ENCODE data around the gene ABCB6. TPM values are rescaled to one million over a fixed set of nuclear protein-coding genes. Genes with fewer than 3 reads are reported as not detected.

Gene ABCB6
- total RNA-seq, 1 donor, result 27.3 TPM

DNA sequence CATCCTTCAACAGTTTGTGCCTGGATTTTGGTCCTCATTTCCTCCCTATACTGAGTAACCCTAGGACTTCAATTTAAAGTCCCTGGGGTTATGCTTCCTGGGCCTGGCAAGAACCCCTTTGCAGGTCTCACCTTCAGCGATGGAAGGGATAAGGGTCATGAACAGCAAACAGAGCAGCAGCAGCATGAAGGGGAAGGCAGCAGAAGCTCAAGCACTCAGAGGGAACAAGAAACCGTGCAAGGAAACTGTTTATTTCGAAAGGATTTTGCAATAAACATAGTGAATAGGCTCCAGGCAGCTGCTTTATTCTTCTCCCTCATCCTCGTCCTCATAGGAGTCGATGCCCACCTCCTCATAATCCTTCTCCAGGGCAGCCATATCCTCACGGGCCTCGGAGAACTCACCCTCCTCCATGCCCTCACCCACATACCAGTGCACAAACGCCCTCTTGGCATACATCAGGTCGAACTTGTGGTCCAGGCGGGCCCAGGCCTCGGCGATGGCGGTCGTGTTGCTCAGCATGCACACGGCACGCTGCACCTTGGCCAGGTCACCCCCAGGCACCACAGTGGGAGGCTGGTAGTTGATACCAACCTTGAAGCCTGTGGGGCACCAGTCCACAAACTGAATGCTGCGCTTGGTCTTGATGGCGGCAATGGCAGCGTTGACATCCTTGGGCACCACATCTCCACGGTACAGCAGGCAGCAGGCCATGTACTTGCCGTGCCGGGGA, 31.5 kb upstream of the ABCB6 start:
- no peak for DNase-seq (ENCODE audit: low read depth)

GRCh38 chr2:219249203-219249980, 30.6 kb upstream of the ABCB6 start:
- peak; percentile 91 for DNase-seq (ENCODE audit: low read depth)
- peak overlapping the region; percentile 7 for H3K4me3 ChIP-seq (ENCODE audit: low read depth, low read length)
- TF ChIP-seq CTCF (IDR thresholded peaks at IDR 0.05; ENCODE audit: insufficient read depth, low read length), result no peak

More for the DNA sequence above, 31.5 kb upstream of the ABCB6 start:
- H3K4me3 ChIP-seq (ENCODE audit: low read depth, low read length), result no peak overlapping the region
- no peak for TF ChIP-seq CTCF (IDR thresholded peaks at IDR 0.05; ENCODE audit: insufficient read depth, low read length)

- H3K4me3 ChIP-seq (ENCODE audit: low read depth, low read length), result no peak overlapping the region
- no peak for TF ChIP-seq CTCF (IDR thresholded peaks at IDR 0.05; ENCODE audit: insufficient read depth, low read length)
- DNase-seq (ENCODE audit: low read depth), result no peak
Measured at GRCh38 chr2:219248845-219249202, 30.1 kb upstream of the ABCB6 start.

- TF ChIP-seq CTCF (IDR thresholded peaks at IDR 0.05; ENCODE audit: insufficient read depth, low read length), result no peak
- no peak overlapping the region for H3K4me3 ChIP-seq (ENCODE audit: low read depth, low read length)
- DNase-seq (ENCODE audit: low read depth), result no peak
Measured at GRCh38 chr2:219247678-219248642, 29.2 kb upstream of the ABCB6 start.

DNA sequence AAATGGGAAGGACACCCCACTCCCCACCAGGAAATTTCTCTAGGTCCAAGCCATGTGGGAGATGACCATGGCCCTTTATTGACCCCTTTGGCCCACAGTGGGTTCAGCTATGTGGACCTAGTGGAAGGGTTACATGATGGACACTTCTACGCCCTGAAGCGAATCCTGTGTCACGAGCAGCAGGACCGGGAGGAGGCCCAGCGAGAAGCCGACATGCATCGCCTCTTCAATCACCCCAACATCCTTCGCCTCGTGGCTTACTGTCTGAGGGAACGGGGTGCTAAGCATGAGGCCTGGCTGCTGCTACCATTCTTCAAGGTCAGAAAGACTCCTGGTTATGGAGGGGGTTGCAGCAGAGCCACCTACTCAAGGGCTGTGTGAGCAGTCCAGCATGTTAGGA, 27.8 kb upstream of the ABCB6 start:
- H3K4me3 ChIP-seq (ENCODE audit: low read depth, low read length), result peak overlapping the region; percentile 98
- no peak for DNase-seq (ENCODE audit: low read depth)
- TF ChIP-seq CTCF (IDR thresholded peaks at IDR 0.05; ENCODE audit: insufficient read depth, low read length), result no peak

GRCh38 chr2:219245899-219246230, 27.1 kb upstream of the ABCB6 start:
- H3K4me3 ChIP-seq (ENCODE audit: low read depth, low read length), result peak overlapping the region; percentile 98
- no peak for TF ChIP-seq CTCF (IDR thresholded peaks at IDR 0.05; ENCODE audit: insufficient read depth, low read length)
- DNase-seq (ENCODE audit: low read depth), result no peak
